Activated T-cell treated with anti-CD3 and anti-CD28 coated beads, Interleukin-2, amount 50 U/mL, for 4 hours (primary cell): ENCODE results near the gene SFTPB. TPM values are rescaled to one million over a fixed set of nuclear protein-coding genes. Genes with fewer than 3 reads are reported as not detected.
A peak's percentile ranks its signal among the peaks of the same experiment; 100 is the strongest.

Experiments
- ATAC-seq, 2 donors: fragments of 200-7000 bp; cut with Tn5 transposase; one replicate each; pipeline ENCODE4 v1.10.0; 2021
- DNase-seq: peaks from one replicate; pipeline ENCODE4 v3.0.0-alpha.2; 2020
- H3K27me3 Mint-ChIP-seq: one replicate; pipeline ENCODE4 v1.8.0; 2021; ENCODE audit warnings: low read depth, mixed read lengths
- H3K36me3 Mint-ChIP-seq: one replicate; pipeline ENCODE4 v1.8.0; 2022; ENCODE audit warnings: mixed read lengths; ENCODE audit not compliant: insufficient read depth
- H3K4me1 Mint-ChIP-seq: one replicate; pipeline ENCODE4 v1.8.0; 2021; ENCODE audit warnings: low read depth, mixed read lengths
- H3K4me3 Mint-ChIP-seq: one replicate; pipeline ENCODE4 v1.8.0; 2021; ENCODE audit warnings: mild to moderate bottlenecking, moderate library complexity, mixed read lengths
- H3K9me3 Mint-ChIP-seq: one replicate; pipeline ENCODE4 v1.8.0; 2021; ENCODE audit warnings: mixed read lengths
- total RNA-seq, 3 donors: library from RNA; stranded (reverse); gene quantifications; one replicate each; pipeline ENCODE4 v1.2.1, GENCODE V29; 2021

The SFTPB gene
- total RNA-seq, 3 donors from 2014 or later, result 3.8 to 5.7 (median 5.0) TPM

- H3K36me3 Mint-ChIP-seq, result peaks cover 12% of the 10 kb centered on the region
- H3K9me3 Mint-ChIP-seq, result no peaks in the 10 kb centered on the region
- ATAC-seq, result peak; percentile 69 to 71
- DNase-seq, result peak; percentile 74
- H3K4me1 Mint-ChIP-seq, result peaks cover 23% of the 10 kb centered on the region
- H3K4me3 Mint-ChIP-seq, result peak within 1 kb of the TSS; percentile 93
- no peaks in the 10 kb centered on the region for H3K27me3 Mint-ChIP-seq
These were observed 56.1 kb downstream of the SFTPB start, which contains the start of gene C2orf68 for GRCh38 chr2:85611705-85612587. C2orf68 (minus strand) TSS chr2:85612066; CDS start chr2:85611984, 82 bp downstream.

- H3K36me3 Mint-ChIP-seq, result peaks cover 12% of the 10 kb centered on the region
- no peak for DNase-seq
- H3K4me1 Mint-ChIP-seq, result peaks cover 23% of the 10 kb centered on the region
- no peaks in the 10 kb centered on the region for H3K27me3 Mint-ChIP-seq
- peak overlapping the region; percentile 93 for H3K4me3 Mint-ChIP-seq
- no peaks in the 10 kb centered on the region for H3K9me3 Mint-ChIP-seq
- ATAC-seq, result peak in 1 of 2 donors; percentile 16
These were observed 56.7 kb downstream of the SFTPB start for GRCh38 chr2:85611217-85611704.

Other genes starting within 250 kb of the SFTPB start
- gene SH2D6, start 249.5 kb downstream of the SFTPB start, total RNA-seq, result under 1 TPM; 0.26 to 0.54 (median 0.40) TPM
- gene MAT2A, start 129.0 kb downstream of the SFTPB start, total RNA-seq, result 100 to 1,000 TPM; 399 to 423 (median 404) TPM
- gene GGCX, start 106.7 kb downstream of the SFTPB start, total RNA-seq, result 10 to 100 TPM; 20.8 to 24.0 (median 22.1) TPM
- gene VAMP8, start 90.6 kb downstream of the SFTPB start, total RNA-seq, result 10 to 100 TPM; 64.6 to 75.9 (median 71.2) TPM
- gene VAMP5, start 83.8 kb downstream of the SFTPB start, total RNA-seq, result 10 to 100 TPM in 1 of 3 donors, 1 to 10 TPM in 2; 7.3 to 12.1 (median 9.3) TPM
- 100 to 1,000 TPM in 1 of 3 donors, 10 to 100 TPM in 2; 87.8 to 108 (median 94.0) TPM for gene RNF181, start 72.5 kb downstream of the SFTPB start, total RNA-seq
- gene TMEM150A, start 65.5 kb downstream of the SFTPB start, total RNA-seq, result 10 to 100 TPM in 2 of 3 donors, 1 to 10 TPM in 1; 9.7 to 11.9 (median 10.5) TPM
- gene C2orf68, start 56.1 kb downstream of the SFTPB start, total RNA-seq, result 10 to 100 TPM; 17.1 to 21.0 (median 18.1) TPM
- 100 to 1,000 TPM; 106 to 110 (median 107) TPM for gene USP39, start 52.0 kb downstream of the SFTPB start, total RNA-seq
- gene GNLY, start 26.2 kb upstream of the SFTPB start, total RNA-seq, result 10 to 100 TPM in 2 of 3 donors, 1 to 10 TPM in 1; 4.3 to 26.5 (median 15.0) TPM
- not detected for gene ATOH8, start 85.8 kb upstream of the SFTPB start, total RNA-seq
- 1 to 10 TPM; 3.6 to 5.3 (median 4.4) TPM for gene ST3GAL5, start 220.8 kb upstream of the SFTPB start, total RNA-seq